HG02884 (cell line): Measurements from ENCODE around the gene TUBB.
"Not testable (repeated sequence)": the region's sequence is repeated elsewhere in the genome, so short reads cannot be mapped to it uniquely, and the experiment has no call there.

Source experiments
- ATAC-seq: cut with Tn5 transposase; IDR thresholded peaks from one replicate; pipeline ENCODE4 v1.9.1; 2021; ENCODE audit warnings: mild to moderate bottlenecking, moderate library complexity; ENCODE audit not compliant: unreplicated experiment

TUBB gene

GRCh38 chr6:30759575-30760239, 39.6 kb downstream of the TUBB start:
- no peak for ATAC-seq

GRCh38 chr6:30760549-30760948, 40.4 kb downstream of the TUBB start:
- no peak for ATAC-seq

- no peak for ATAC-seq
Observed at GRCh38 chr6:30761791-30762429, 41.8 kb downstream of the TUBB start.

- ATAC-seq: no peak
Observed at GRCh38 chr6:30763155-30763617, 43.0 kb downstream of the TUBB start.

- no peak for ATAC-seq
Observed at GRCh38 chr6:30763618-30764489, 43.7 kb downstream of the TUBB start.

GRCh38 chr6:30764490-30765043, 44.4 kb downstream of the TUBB start:
- not testable (repeated sequence) for ATAC-seq

GRCh38 chr6:30765495-30765894, 45.3 kb downstream of the TUBB start:
- not testable (repeated sequence) for ATAC-seq

- no peak for ATAC-seq
Observed at GRCh38 chr6:30766461-30767157, 46.5 kb downstream of the TUBB start.

GRCh38 chr6:30767158-30767943, 47.2 kb downstream of the TUBB start:
- ATAC-seq: no peak

- no peak for ATAC-seq
Observed at GRCh38 chr6:30767944-30768301, 47.8 kb downstream of the TUBB start.

- ATAC-seq: no peak
Observed at GRCh38 chr6:30768634-30769087, 48.5 kb downstream of the TUBB start.

- no peak for ATAC-seq
Observed at GRCh38 chr6:30769088-30769852, 49.1 kb downstream of the TUBB start.

GRCh38 chr6:30769853-30770524, 49.8 kb downstream of the TUBB start:
- no peak for ATAC-seq

GRCh38 chr6:30770592-30770991, 50.4 kb downstream of the TUBB start:
- no peak for ATAC-seq

GRCh38 chr6:30774701-30775100, 54.5 kb downstream of the TUBB start:
- ATAC-seq: no peak
